Mesenchymal stem cell (in vitro differentiated cells and primary cell): Measurements from ENCODE around the gene HOXD3.

ENCODE experiments used
- DNase-seq: peaks from one replicate; pipeline ENCODE4 v3.0.0-alpha.2; 2013
- H2AFZ ChIP-seq: one replicate; pipeline ENCODE4 v1.6.1; 2013; ENCODE audit warnings: low read depth, mild to moderate bottlenecking, control low read depth, inconsistent platforms, low read length, moderate library complexity
- H2AK5ac ChIP-seq: 2 replicates; pipeline ENCODE4 v1.6.1; 2013; ENCODE audit warnings: low read length, moderate library complexity, mild to moderate bottlenecking, inconsistent platforms; ENCODE audit not compliant: severe bottlenecking
- H2BK120ac ChIP-seq: one replicate; pipeline ENCODE4 v1.6.1; 2013; ENCODE audit warnings: low read depth, mild to moderate bottlenecking, inconsistent platforms, low read length, moderate library complexity
- H2BK12ac ChIP-seq, 2 experiments: one replicate each; pipeline ENCODE4 v1.6.1; 2013; ENCODE audit warnings: inconsistent platforms in 2 of 2, low read length in 2 of 2, mild to moderate bottlenecking in 2 of 2, moderate library complexity in 2 of 2, control low read depth in 1 of 2
- H2BK15ac ChIP-seq: one replicate; pipeline ENCODE4 v1.6.1; 2013; ENCODE audit warnings: mild to moderate bottlenecking, low read depth, inconsistent platforms; ENCODE audit not compliant: poor library complexity, severe bottlenecking
- H2BK5ac ChIP-seq: 2 replicates; pipeline ENCODE4 v1.6.1; 2013; ENCODE audit warnings: low read depth, mild to moderate bottlenecking, low read length, control low read depth, inconsistent platforms; ENCODE audit not compliant: poor library complexity, severe bottlenecking
- H3K14ac ChIP-seq, 2 experiments: one replicate each; pipeline ENCODE4 v1.6.1; 2013; ENCODE audit warnings: inconsistent platforms in 2 of 2, low read length in 2 of 2, control low read depth in 1 of 2, mild to moderate bottlenecking in 1 of 2, moderate library complexity in 1 of 2
- H3K18ac ChIP-seq, 2 experiments: one replicate each; pipeline ENCODE4 v1.6.1; 2013; ENCODE audit warnings: inconsistent platforms in 2 of 2, low read length in 2 of 2, control low read depth in 1 of 2, low read depth in 1 of 2, mild to moderate bottlenecking in 1 of 2
- H3K23ac ChIP-seq, 2 experiments: one replicate each; pipeline ENCODE4 v1.6.1; 2013; ENCODE audit warnings: inconsistent platforms in 2 of 2, low read length in 2 of 2, mild to moderate bottlenecking in 2 of 2, moderate library complexity in 2 of 2, control low read depth in 1 of 2
- H3K27ac ChIP-seq: 2 replicates; pipeline ENCODE4 v1.5.1; 2013; ENCODE audit warnings: mild to moderate bottlenecking, moderate library complexity, low read length, control low read depth, inconsistent platforms; ENCODE audit not compliant: poor library complexity, severe bottlenecking
- H3K27me3 ChIP-seq, 2 experiments: 2 replicates each; pipeline versions ENCODE4 v1.6.1 to v1.7.0; 2013; ENCODE audit warnings: low read length in 2 of 2, mild to moderate bottlenecking in 2 of 2, moderate library complexity in 2 of 2, control low read depth in 1 of 2, inconsistent platforms in 1 of 2; ENCODE audit not compliant: control insufficient read depth in 1 of 2, insufficient read depth in 1 of 2
- H3K36me3 ChIP-seq, 2 experiments: 2 replicates each; pipeline versions ENCODE4 v1.6.1 to v1.7.0; 2013; ENCODE audit warnings: low read length in 2 of 2, control low read depth in 1 of 2, inconsistent platforms in 1 of 2, low read depth in 1 of 2, mild to moderate bottlenecking in 1 of 2; ENCODE audit not compliant: insufficient read depth in 2 of 2, control insufficient read depth in 1 of 2
- H3K4ac ChIP-seq, 2 experiments: one replicate each; pipeline ENCODE4 v1.6.1; 2013; ENCODE audit warnings: inconsistent platforms in 2 of 2, low read length in 2 of 2, mild to moderate bottlenecking in 2 of 2, moderate library complexity in 2 of 2, control low read depth in 1 of 2, low read depth in 1 of 2
- H3K4me1 ChIP-seq: 2 replicates; pipeline ENCODE4 v1.6.1; 2013; ENCODE audit warnings: low read depth, low read length, control low read depth; ENCODE audit not compliant: control insufficient read depth, insufficient read depth
- H3K4me2 ChIP-seq: 2 replicates; pipeline ENCODE4 v1.6.1; 2013; ENCODE audit warnings: low read length, mild to moderate bottlenecking, inconsistent platforms; ENCODE audit not compliant: poor library complexity, severe bottlenecking
- H3K4me3 ChIP-seq, 2 experiments: 2 replicates each; pipeline versions ENCODE4 v1.5.1 to v1.7.0; 2013; ENCODE audit warnings: low read length in 2 of 2, mild to moderate bottlenecking in 2 of 2, control low read depth in 1 of 2, low read depth in 1 of 2; ENCODE audit not compliant: insufficient read depth in 1 of 2
- H3K79me1 ChIP-seq: replicated peaks from 2 replicates; pipeline ENCODE4 v1.6.1; 2013; ENCODE audit warnings: mild to moderate bottlenecking, control low read depth, low read length, inconsistent platforms; ENCODE audit not compliant: poor library complexity, severe bottlenecking
- H3K9ac ChIP-seq: 2 replicates; pipeline ENCODE4 v1.7.0; 2013; ENCODE audit warnings: mild to moderate bottlenecking, low read length, moderate library complexity
- H3K9me3 ChIP-seq: 2 replicates; pipeline ENCODE4 v1.7.0; 2013; ENCODE audit warnings: mild to moderate bottlenecking, low read length; ENCODE audit not compliant: control insufficient read depth
- H4K8ac ChIP-seq: one replicate; pipeline ENCODE4 v1.6.1; 2013; ENCODE audit warnings: inconsistent platforms, mild to moderate bottlenecking, low read length, moderate library complexity
- H4K91ac ChIP-seq: one replicate; pipeline ENCODE4 v1.6.1; 2013; ENCODE audit warnings: mild to moderate bottlenecking, low read length, inconsistent platforms
- WGBS: methylation state at CpG from one replicate; pipeline ENCODE4 v1.1.7; 2013; ENCODE audit warnings: mixed read lengths; 5-methylcytosine and 5-hydroxymethylcytosine counted together

Gene HOXD3

GRCh38 chr2:176142281-176142680, 14.8 kb upstream of the HOXD3 start:
- no peak overlapping the region for H3K4ac ChIP-seq
- WGBS, result 79% methylated on average over 2 of the region's 2 CpGs
- H2BK5ac ChIP-seq, result no peak overlapping the region
- H3K4me1 ChIP-seq, result peaks cover 13% of the 10 kb centered on the region
- no peak overlapping the region for H3K9ac ChIP-seq
- H3K36me3 ChIP-seq, result no peaks in the 10 kb centered on the region
- no peak overlapping the region for H3K4me3 ChIP-seq
- H3K9me3 ChIP-seq, result no peaks in the 10 kb centered on the region
- no peak overlapping the region for H3K4me2 ChIP-seq
- H3K14ac ChIP-seq, result no peak overlapping the region
- peaks cover 9% of the 10 kb centered on the region for H3K79me1 ChIP-seq
- H3K27me3 ChIP-seq, result peaks cover 0 to 58% of the 10 kb centered on the region in 2 experiments
- H2BK15ac ChIP-seq, result no peak overlapping the region
- H2BK12ac ChIP-seq, result no peak overlapping the region
- H4K8ac ChIP-seq, result no peak overlapping the region
- no peak overlapping the region for H3K23ac ChIP-seq
- no peak overlapping the region for H3K18ac ChIP-seq
- H2AK5ac ChIP-seq, result no peak overlapping the region
- H2AFZ ChIP-seq, result no peak overlapping the region
- no peak overlapping the region for H2BK120ac ChIP-seq
- H3K27ac ChIP-seq, result no peak overlapping the region
- no peak overlapping the region for H4K91ac ChIP-seq
- no peak for DNase-seq

DNA sequence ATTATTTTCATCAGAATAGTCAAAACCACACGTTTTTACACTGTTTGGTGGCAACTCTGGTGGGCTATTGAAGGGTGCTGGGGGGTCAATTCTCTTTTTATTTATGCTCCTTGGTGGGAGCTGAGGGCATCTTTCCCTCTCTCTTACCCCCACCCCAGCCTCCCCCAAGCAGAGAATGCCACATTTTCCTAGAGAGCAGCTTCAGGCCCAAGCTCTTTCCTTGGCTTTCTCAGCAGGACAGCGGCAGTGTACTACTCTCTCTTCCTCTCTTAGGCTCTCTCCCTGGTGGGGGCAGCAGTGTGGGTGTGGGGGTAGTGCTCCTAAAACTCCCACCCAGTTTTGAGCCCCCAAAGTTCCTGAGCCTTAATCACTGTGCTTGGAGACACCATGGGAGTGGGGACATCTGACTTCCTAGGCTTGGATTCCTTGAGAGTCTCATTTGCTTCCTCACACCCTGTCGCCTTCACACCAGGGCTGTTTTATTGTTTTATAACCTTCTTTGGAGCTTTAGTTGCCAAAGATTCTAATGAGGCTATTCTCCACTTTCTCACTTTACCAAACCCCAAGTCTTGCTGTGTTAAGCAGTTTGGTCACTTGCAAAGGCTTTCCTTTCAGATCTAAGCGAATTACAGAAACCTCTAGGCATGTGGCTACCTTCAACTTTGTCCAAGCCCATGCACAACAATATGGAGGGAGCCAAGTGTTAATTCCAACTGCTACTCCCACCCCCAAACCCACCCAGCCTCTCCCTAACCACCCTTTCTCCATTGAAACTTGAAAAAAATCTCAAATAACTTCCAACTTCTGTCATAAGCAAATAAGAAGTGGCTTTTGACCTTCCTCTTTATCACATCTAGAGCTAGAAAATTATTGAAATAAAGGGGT, 11.8 kb upstream of the HOXD3 start:
- Histone ChIP-seq H3K9ac (no peak overlapping the region), H3K27ac (no peak overlapping the region), H2BK12ac (no peak overlapping the region), H3K4me2 (no peak overlapping the region), H3K36me3 (peaks cover 3 to 7% of the 10 kb centered on the region in 2 experiments), H3K4me1 (peaks cover 7% of the 10 kb centered on the region), H3K27me3 (peaks cover 0 to 67% of the 10 kb centered on the region in 2 experiments), H2BK120ac (no peak overlapping the region), H4K91ac (no peak overlapping the region), H2BK15ac (no peak overlapping the region), H3K18ac (no peak overlapping the region), H3K14ac (no peak overlapping the region), H2AK5ac (no peak overlapping the region), H2AFZ (no peak overlapping the region), H2BK5ac (no peak overlapping the region), H3K79me1 (peaks cover 13% of the 10 kb centered on the region), H3K4me3 (no peak overlapping the region), H4K8ac (no peak overlapping the region), H3K9me3 (no peaks in the 10 kb centered on the region), H3K4ac (no peak overlapping the region), H3K23ac (no peak overlapping the region)
- 51% methylated on average over 1 of the region's 4 CpGs for WGBS
- no peak for DNase-seq

DNA sequence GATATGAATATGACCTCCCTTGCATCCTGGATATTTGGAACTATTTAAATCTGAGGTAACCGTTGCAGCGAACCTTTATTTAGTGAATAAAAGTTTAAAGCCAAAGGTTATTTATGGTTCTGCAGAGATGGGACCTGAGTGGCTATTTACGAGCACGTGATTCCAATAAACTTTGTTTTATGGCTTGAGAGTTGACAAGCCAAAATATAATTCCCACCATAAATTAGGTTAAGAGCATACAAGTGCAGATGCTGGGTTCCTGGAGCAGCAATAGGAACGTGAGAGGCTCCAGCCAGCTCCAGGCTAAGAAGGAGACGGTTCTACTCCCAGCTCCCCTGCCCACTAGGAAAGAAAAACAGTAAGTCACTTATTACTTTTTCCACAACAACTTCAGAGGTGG, 11.0 kb upstream of the HOXD3 start:
- peaks cover 3% of the 10 kb centered on the region for H3K4me1 ChIP-seq
- no peak overlapping the region for H2BK120ac ChIP-seq
- H3K4me3 ChIP-seq, result no peak overlapping the region
- peaks cover 3 to 10% of the 10 kb centered on the region in 2 experiments for H3K36me3 ChIP-seq
- no peak overlapping the region for H3K4ac ChIP-seq
- H3K23ac ChIP-seq, result no peak overlapping the region
- no peak overlapping the region for H2BK5ac ChIP-seq
- no peak overlapping the region for H4K8ac ChIP-seq
- H2AK5ac ChIP-seq, result no peak overlapping the region
- H4K91ac ChIP-seq, result no peak overlapping the region
- no peak overlapping the region for H3K27ac ChIP-seq
- peaks cover 0 to 67% of the 10 kb centered on the region in 2 experiments for H3K27me3 ChIP-seq
- H2BK15ac ChIP-seq, result no peak overlapping the region
- H3K4me2 ChIP-seq, result no peak overlapping the region
- DNase-seq, result no peak
- no peak overlapping the region for H2AFZ ChIP-seq
- H3K9ac ChIP-seq, result no peak overlapping the region
- no peaks in the 10 kb centered on the region for H3K9me3 ChIP-seq
- H3K79me1 ChIP-seq, result peaks cover 14% of the 10 kb centered on the region
- WGBS, result 49% methylated on average over 5 of the region's 6 CpGs
- H3K14ac ChIP-seq, result no peak overlapping the region
- H3K18ac ChIP-seq, result no peak overlapping the region
- H2BK12ac ChIP-seq, result no peak overlapping the region

DNA sequence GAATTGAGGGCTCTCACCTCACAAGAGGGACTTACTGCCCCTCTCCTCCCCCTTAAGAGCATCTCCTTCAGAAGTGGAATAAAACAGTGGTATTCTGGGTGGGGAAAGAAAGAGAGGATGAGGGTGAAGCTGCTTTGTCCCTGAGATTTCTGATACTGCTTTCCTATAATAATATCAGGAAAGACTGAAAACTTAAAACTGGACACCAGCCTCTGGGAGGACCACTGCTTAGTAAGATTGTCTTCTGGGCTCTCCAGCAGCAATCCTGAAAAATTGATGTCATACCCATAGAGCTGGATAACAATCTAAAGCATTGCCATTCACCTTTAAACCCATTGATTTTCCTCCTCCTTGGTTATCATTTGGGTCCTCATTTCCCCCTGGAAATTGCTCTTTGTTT, 10.5 kb upstream of the HOXD3 start:
- Histone ChIP-seq H3K4me2 (no peak overlapping the region), H2BK120ac (no peak overlapping the region), H3K4ac (no peak overlapping the region), H3K27me3 (peaks cover 0 to 69% of the 10 kb centered on the region in 2 experiments), H4K8ac (no peak overlapping the region), H3K9ac (no peak overlapping the region), H3K4me1 (peaks cover 6% of the 10 kb centered on the region), H2AK5ac (no peak overlapping the region), H2BK15ac (no peak overlapping the region), H3K23ac (no peak overlapping the region), H3K27ac (no peak overlapping the region), H2AFZ (no peak overlapping the region), H3K18ac (no peak overlapping the region), H3K79me1 (peaks cover 14% of the 10 kb centered on the region), H2BK5ac (no peak overlapping the region), H3K36me3 (peaks cover 3 to 10% of the 10 kb centered on the region in 2 experiments), H3K14ac (no peak overlapping the region), H3K9me3 (no peaks in the 10 kb centered on the region), H2BK12ac (no peak overlapping the region), H3K4me3 (no peak overlapping the region), H4K91ac (no peak overlapping the region)
- no peak for DNase-seq
